H7 (cell line): ENCODE measurements around the gene GLYATL2. TPM values are rescaled to one million over a fixed set of nuclear protein-coding genes. Genes with fewer than 3 reads are reported as not detected.
A peak's percentile ranks its signal among the peaks of the same experiment; 100 is the strongest.

Experiments used
- DNase-seq: peaks from one replicate; pipeline ENCODE4 v3.0.0; 2012
- H3K27me3 ChIP-seq: 2 replicates; pipeline ENCODE4 v1.6.0; 2011; ENCODE audit warnings: mild to moderate bottlenecking, low read length; ENCODE audit not compliant: control insufficient read depth, insufficient read depth
- H3K36me3 ChIP-seq: replicated peaks from 2 replicates; pipeline ENCODE4 v1.5.1; 2011; ENCODE audit warnings: low read length; ENCODE audit not compliant: control insufficient read depth, insufficient read depth
- H3K4me3 ChIP-seq: 2 replicates; pipeline ENCODE4 v1.5.1; 2011; ENCODE audit warnings: low read depth, mild to moderate bottlenecking, control low read depth, low read length, moderate library complexity; ENCODE audit not compliant: insufficient read depth
- total RNA-seq: library from RNA; depleted of rRNA; stranded (reverse); fragments of >200 nt; shearing (Covaris generic); gene quantifications from 2 replicates; pipeline ENCODE4 v1.2.3, GENCODE V29; 2014

GLYATL2 gene
- total RNA-seq, 1 experiment from 2014 or later, result not detected

DNA sequence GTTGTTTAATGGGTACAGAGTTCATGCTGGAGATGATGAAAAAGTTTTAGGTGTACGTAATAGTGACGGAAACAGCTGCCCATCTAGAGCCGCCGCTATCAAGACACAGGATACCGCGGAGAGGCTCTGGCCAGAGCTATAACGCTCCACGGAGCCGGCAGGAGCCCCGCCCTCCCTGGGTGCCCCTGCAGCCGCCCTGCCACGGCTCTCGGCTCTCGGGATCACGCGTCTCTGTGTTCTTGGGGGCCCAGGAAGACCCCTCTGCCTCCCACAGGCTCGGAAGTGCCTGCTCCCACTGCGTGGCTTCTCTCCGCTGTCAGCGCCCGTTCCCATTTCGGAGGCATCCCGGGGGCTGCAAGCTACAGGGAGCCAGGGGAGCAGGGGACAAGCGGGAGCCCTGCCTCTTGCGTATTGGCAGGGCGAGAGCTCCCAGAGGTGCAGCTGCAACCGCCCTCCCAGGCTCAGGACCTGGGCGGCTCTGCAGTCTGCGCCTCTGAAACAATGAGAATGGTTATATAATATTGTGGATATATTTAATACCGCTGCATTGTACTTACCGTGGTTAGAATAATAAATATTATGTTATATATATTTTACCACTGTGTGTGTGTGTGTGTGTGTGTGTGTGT is 13.7 kb downstream of the GLYATL2 start:
- no peaks in the 10 kb centered on the region for H3K36me3 ChIP-seq
- H3K4me3 ChIP-seq, result no peak overlapping the region
- DNase-seq, result no peak
- no peaks in the 10 kb centered on the region for H3K27me3 ChIP-seq

GRCh38 chr11:58829786-58830185 is 14.7 kb downstream of the GLYATL2 start:
- H3K27me3 ChIP-seq, result no peaks in the 10 kb centered on the region
- no peak overlapping the region for H3K4me3 ChIP-seq
- no peaks in the 10 kb centered on the region for H3K36me3 ChIP-seq
- no peak for DNase-seq

DNA sequence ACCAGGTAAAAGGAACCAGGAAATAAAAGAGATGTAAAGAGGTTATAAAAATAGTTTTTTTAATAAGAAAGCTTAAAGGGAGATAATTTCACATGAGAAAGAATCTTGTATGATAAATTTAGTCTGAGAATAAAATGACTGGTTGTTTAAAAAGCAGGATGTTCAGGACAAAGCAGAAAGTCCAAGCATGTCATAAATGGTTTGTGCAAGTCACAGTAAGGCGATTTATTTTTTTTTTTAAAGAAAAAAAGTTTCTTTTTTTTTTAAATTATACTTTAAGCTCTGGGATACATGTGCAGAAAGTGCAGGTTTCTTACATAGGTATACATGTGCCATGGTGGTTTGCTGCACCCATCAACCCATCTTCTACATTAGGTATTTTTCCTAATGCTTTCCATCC is 30.8 kb downstream of the GLYATL2 start:
- Histone ChIP-seq H3K36me3 (no peaks in the 10 kb centered on the region), H3K27me3 (no peaks in the 10 kb centered on the region), H3K4me3 (no peak overlapping the region)
- no peak for DNase-seq

GRCh38 chr11:58811499-58811898 is 33.0 kb downstream of the GLYATL2 start:
- Histone ChIP-seq H3K4me3 (no peak overlapping the region), H3K27me3 (no peaks in the 10 kb centered on the region), H3K36me3 (no peaks in the 10 kb centered on the region)
- DNase-seq, result no peak

GRCh38 chr11:58807343-58807742 is 37.2 kb downstream of the GLYATL2 start:
- no peak overlapping the region for H3K4me3 ChIP-seq
- no peak for DNase-seq
- no peaks in the 10 kb centered on the region for H3K36me3 ChIP-seq
- no peaks in the 10 kb centered on the region for H3K27me3 ChIP-seq

DNA sequence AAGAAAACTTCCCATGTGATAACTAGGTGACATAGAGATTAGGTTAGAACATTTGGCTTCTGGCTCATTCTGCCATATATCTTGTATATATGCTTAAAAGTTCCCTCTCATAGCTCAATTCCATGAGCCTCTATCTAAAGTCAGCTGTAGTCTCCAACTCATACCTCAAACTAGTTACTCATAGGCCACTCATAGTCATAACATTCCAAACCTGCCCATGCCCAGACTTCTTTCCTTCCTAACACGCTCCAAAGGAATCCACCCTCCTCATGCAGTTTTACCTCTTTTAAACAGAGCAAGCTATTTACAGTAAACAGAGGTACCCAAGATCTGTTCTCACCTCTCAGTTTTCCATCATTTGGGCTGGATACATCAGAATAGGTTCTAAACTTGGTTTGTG is 39.4 kb downstream of the GLYATL2 start:
- no peaks in the 10 kb centered on the region for H3K36me3 ChIP-seq
- H3K27me3 ChIP-seq, result no peaks in the 10 kb centered on the region
- no peak for DNase-seq
- H3K4me3 ChIP-seq, result no peak overlapping the region

DNA sequence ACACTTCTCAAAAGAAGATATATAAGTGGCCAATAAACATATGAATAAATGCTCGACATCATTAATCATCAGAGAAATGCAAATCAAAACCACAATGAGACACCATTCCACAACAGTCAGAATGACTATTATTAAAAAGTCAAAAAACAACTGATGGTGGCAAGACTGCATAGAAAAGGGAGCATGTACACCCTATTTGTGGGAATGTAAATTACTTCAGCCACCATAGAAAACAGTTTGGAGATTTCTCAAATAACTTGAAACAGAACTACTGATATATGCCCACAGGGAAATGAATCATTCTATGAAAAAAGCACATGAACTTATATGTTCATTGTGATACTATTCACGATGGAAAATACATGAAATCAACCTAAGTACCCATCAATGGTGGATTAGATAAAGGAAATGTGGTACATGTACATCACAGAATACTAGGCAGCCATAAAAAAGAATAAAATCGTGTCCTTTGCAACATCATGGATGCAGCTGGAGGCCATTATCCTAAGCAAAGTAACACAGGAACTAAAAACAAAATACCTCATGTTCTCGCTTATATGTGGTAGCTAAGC is 42.4 kb downstream of the GLYATL2 start:
- DNase-seq, result no peak
- no peak overlapping the region for H3K4me3 ChIP-seq
- no peaks in the 10 kb centered on the region for H3K27me3 ChIP-seq
- H3K36me3 ChIP-seq, result no peaks in the 10 kb centered on the region

DNA sequence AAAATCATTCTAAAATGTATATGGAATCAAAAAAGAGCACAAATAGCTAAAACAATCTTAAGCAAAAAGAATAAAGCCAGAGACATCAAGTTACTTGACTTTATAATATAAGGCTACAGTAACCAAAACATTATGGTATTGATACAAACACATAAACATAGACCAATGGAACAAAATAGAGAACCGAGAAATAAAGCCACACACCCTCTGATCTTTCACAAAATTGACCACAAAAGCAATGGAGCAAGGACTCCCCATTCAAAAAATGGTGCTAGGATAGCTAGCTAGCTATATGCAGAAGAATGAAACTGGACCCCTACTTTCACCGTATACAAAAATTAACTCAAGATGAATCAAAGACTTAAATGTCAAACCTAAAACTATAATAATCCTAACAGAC is 43.2 kb downstream of the GLYATL2 start:
- Histone ChIP-seq H3K36me3 (no peaks in the 10 kb centered on the region), H3K4me3 (no peak overlapping the region), H3K27me3 (no peaks in the 10 kb centered on the region)
- no peak for DNase-seq

- DNase-seq, result peak; percentile 2
- H3K36me3 ChIP-seq, result no peaks in the 10 kb centered on the region
- H3K27me3 ChIP-seq, result no peaks in the 10 kb centered on the region
- H3K4me3 ChIP-seq, result no peak overlapping the region
Observed at GRCh38 chr11:58796333-58796732, 48.2 kb downstream of the GLYATL2 start.

- no peaks in the 10 kb centered on the region for H3K27me3 ChIP-seq
- peak; percentile 19 for DNase-seq
- H3K4me3 ChIP-seq, result no peak overlapping the region
- H3K36me3 ChIP-seq, result no peaks in the 10 kb centered on the region
Observed at GRCh38 chr11:58788355-58789023, 56.0 kb downstream of the GLYATL2 start.

GRCh38 chr11:58787903-58788302 is 56.6 kb downstream of the GLYATL2 start:
- H3K36me3 ChIP-seq, result no peaks in the 10 kb centered on the region
- no peaks in the 10 kb centered on the region for H3K27me3 ChIP-seq
- DNase-seq, result no peak
- H3K4me3 ChIP-seq, result no peak overlapping the region

DNA sequence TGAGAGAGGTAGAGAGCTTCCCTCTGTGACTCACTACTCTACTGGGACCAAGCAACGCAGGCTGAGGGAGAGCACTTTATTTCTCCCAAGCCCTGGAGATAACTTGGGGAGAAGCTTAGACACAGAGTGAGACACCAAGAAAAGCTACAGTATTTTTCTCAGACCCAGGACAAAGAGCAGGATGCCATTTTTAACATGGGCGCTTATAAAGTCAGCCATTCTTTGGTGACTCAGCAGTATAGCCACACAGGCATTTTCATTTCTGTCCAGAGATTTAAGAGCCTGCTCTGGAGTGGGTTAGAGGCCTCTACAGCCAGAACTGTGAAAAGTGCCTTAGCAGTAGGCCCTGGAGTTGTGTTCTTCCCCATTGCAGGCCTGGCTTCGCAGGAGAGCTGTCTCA is 57.8 kb downstream of the GLYATL2 start:
- DNase-seq, result no peak
- no peak overlapping the region for H3K4me3 ChIP-seq
- H3K27me3 ChIP-seq, result no peaks in the 10 kb centered on the region
- no peaks in the 10 kb centered on the region for H3K36me3 ChIP-seq

DNA sequence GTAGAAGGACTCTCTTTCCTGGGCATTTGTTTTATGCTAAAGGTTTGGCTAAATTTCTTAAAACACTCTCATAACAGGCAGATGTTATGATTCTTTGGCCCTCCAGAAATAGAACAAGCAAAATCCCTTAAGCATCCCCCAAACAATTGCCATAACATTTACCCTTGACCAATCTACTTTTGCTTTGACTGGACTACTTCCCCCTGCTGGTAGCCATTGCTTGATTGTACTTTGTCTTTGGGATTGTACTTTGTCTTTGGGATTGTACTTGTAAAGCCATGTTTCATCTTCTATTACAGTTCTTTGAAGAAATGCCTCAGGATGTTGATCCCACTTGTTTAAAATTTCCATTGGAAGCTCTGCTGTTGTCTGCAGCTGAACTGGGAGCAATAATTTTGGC is 59.5 kb downstream of the GLYATL2 start:
- H3K27me3 ChIP-seq, result no peaks in the 10 kb centered on the region
- H3K4me3 ChIP-seq, result no peak overlapping the region
- no peaks in the 10 kb centered on the region for H3K36me3 ChIP-seq
- no peak for DNase-seq
